DOHH2 (cell line): ENCODE results near the gene PHYHIPL.
A peak's percentile ranks its signal among the peaks of the same experiment; 100 is the strongest.

Experiments
- H3F3A ChIP-seq: fragments of 200-600 bp; sonication (generic), shearing (Covaris generic); 2 replicates; pipeline ENCODE4 v1.6.0; 2016; ENCODE audit warnings: antibody characterized with exemption, mild to moderate bottlenecking; ENCODE audit not compliant: control insufficient read depth, insufficient read depth
- H3K27ac ChIP-seq: fragments of 200-600 bp; sonication (generic); 2 replicates; pipeline ENCODE4 v1.5.1; 2014; ENCODE audit warnings: low read depth, mild to moderate bottlenecking, low read length, moderate library complexity
- H3K27me3 ChIP-seq: fragments of 200-600 bp; sonication (generic); 2 replicates; pipeline ENCODE4 v1.6.1; 2014; ENCODE audit warnings: mild to moderate bottlenecking, low read length, mixed read lengths; ENCODE audit not compliant: control insufficient read depth
- H3K36me3 ChIP-seq: fragments of 200-600 bp; sonication (generic); 2 replicates; pipeline ENCODE4 v1.6.1; 2014; ENCODE audit warnings: mild to moderate bottlenecking, low read length, moderate library complexity, mixed read lengths; ENCODE audit not compliant: control insufficient read depth
- H3K4me1 ChIP-seq: fragments of 200-600 bp; sonication (generic); 2 replicates; pipeline ENCODE4 v1.6.1; 2014; ENCODE audit warnings: mild to moderate bottlenecking, low read length, mixed read lengths; ENCODE audit not compliant: control insufficient read depth
- H3K4me2 ChIP-seq: fragments of 200-600 bp; sonication (generic); 2 replicates; pipeline ENCODE4 v1.6.0; 2014; ENCODE audit warnings: mild to moderate bottlenecking, low read length, moderate library complexity
- H3K4me3 ChIP-seq: fragments of 200-600 bp; sonication (generic); 2 replicates; pipeline ENCODE4 v1.5.1; 2014; ENCODE audit warnings: mild to moderate bottlenecking, low read length, mixed read lengths
- H3K79me2 ChIP-seq: fragments of 200-600 bp; sonication (generic); 2 replicates; pipeline ENCODE4 v1.6.1; 2014; ENCODE audit warnings: mild to moderate bottlenecking, low read length, mixed read lengths; ENCODE audit not compliant: control insufficient read depth
- H3K9me2 ChIP-seq: fragments of 200-600 bp; sonication (generic); replicated peaks from 2 replicates; pipeline ENCODE4 v1.6.1; 2014; ENCODE audit warnings: mild to moderate bottlenecking, low read length, mixed read lengths; ENCODE audit not compliant: control insufficient read depth
- H3K9me3 ChIP-seq: fragments of 200-600 bp; sonication (generic); 2 replicates; pipeline ENCODE4 v1.6.1; 2014; ENCODE audit warnings: antibody characterized with exemption, low read length, mixed read lengths; ENCODE audit not compliant: control insufficient read depth, insufficient read depth
- H4K20me1 ChIP-seq: fragments of 200-600 bp; sonication (generic); 2 replicates; pipeline ENCODE4 v1.6.0; 2014; ENCODE audit warnings: low read depth, mild to moderate bottlenecking, antibody characterized with exemption, low read length, moderate library complexity; ENCODE audit not compliant: control insufficient read depth, insufficient read depth
- CTCF ChIP-seq: fragments of 200-600 bp; sonication (generic); IDR thresholded peaks from one replicate; pipeline ENCODE4 v1.5.1; 2014; ENCODE audit warnings: antibody characterized with exemption, mild to moderate bottlenecking, low read depth, low read length; ENCODE audit not compliant: poor library complexity, severe bottlenecking
- EZH2phosphoT487 ChIP-seq: fragments of 200-600 bp; sonication (generic); IDR thresholded peaks from 2 replicates; pipeline ENCODE4 v1.6.1; 2017; ENCODE audit warnings: borderline replicate concordance, mild to moderate bottlenecking, antibody characterized with exemption, low read length, moderate library complexity, mixed read lengths

PHYHIPL gene

DNA sequence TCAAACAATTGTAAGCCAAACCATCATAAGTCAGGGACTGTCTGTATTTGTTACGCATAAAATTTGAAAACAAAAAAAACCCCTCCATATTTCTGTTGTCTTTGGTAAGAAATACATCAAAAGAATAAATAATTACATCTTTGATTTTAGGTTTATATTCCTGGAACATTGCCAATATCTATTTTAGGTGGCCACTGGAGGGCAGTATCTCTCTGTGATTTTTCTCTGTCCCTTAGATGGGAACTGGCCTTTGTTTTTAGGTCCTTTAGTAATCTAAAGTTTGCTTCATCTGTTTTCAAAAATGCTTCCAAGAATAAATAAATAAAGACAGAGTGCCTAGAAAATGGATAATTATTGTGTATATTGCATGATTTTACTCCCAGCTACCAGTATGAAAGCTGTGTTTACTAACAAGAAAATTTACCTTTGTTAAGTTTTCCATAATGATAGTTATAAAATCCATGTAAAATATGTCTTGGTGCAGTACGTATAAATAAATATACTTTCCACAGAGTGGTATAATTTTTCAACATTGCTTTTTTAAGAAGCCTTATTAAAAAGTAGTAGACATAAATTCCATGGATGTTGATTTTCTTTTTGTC lies 64.2 kb downstream of the PHYHIPL start:
- H3K4me3 ChIP-seq: no peak overlapping the region
- H3K4me1 ChIP-seq: peaks cover 4% of the 10 kb centered on the region
- no peak for TF ChIP-seq EZH2phosphoT487
- peak; percentile 67 for TF ChIP-seq CTCF
- no peak overlapping the region for H3K27ac ChIP-seq
- H3K27me3 ChIP-seq: no peaks in the 10 kb centered on the region
- H3K4me2 ChIP-seq: no peak overlapping the region
- H3F3A ChIP-seq: no peaks in the 10 kb centered on the region
- H3K9me2 ChIP-seq: no peaks in the 10 kb centered on the region
- H3K9me3 ChIP-seq: peaks cover 4% of the 10 kb centered on the region; the same call in 1 of the 2 replicates
- no peaks in the 10 kb centered on the region for H4K20me1 ChIP-seq
- H3K36me3 ChIP-seq: no peaks in the 10 kb centered on the region
- H3K79me2 ChIP-seq: no peaks in the 10 kb centered on the region

GRCh38 chr10:59242057-59242456 lies 65.6 kb downstream of the PHYHIPL start:
- TF ChIP-seq EZH2phosphoT487: no peak
- Histone ChIP-seq H3K27me3 (no peaks in the 10 kb centered on the region), H3K9me3 (peaks cover 4% of the 10 kb centered on the region; the same call in 1 of the 2 replicates), H3K79me2 (no peaks in the 10 kb centered on the region), H3K4me2 (no peak overlapping the region), H3K4me1 (no peaks in the 10 kb centered on the region), H3K4me3 (no peak overlapping the region), H3K9me2 (no peaks in the 10 kb centered on the region), H3F3A (no peaks in the 10 kb centered on the region), H4K20me1 (no peaks in the 10 kb centered on the region), H3K36me3 (no peaks in the 10 kb centered on the region), H3K27ac (no peak overlapping the region)

GRCh38 chr10:59242991-59243390 lies 66.5 kb downstream of the PHYHIPL start:
- TF ChIP-seq EZH2phosphoT487 (no peak), CTCF (no peak)
- no peaks in the 10 kb centered on the region for H4K20me1 ChIP-seq
- H3K36me3 ChIP-seq: no peaks in the 10 kb centered on the region
- no peaks in the 10 kb centered on the region for H3K79me2 ChIP-seq
- H3K9me3 ChIP-seq: peaks cover 4% of the 10 kb centered on the region; the same call in 1 of the 2 replicates
- no peaks in the 10 kb centered on the region for H3K4me1 ChIP-seq
- no peaks in the 10 kb centered on the region for H3F3A ChIP-seq
- no peak overlapping the region for H3K27ac ChIP-seq
- H3K4me2 ChIP-seq: no peak overlapping the region
- H3K27me3 ChIP-seq: no peaks in the 10 kb centered on the region
- H3K9me2 ChIP-seq: no peaks in the 10 kb centered on the region
- no peak overlapping the region for H3K4me3 ChIP-seq

DNA sequence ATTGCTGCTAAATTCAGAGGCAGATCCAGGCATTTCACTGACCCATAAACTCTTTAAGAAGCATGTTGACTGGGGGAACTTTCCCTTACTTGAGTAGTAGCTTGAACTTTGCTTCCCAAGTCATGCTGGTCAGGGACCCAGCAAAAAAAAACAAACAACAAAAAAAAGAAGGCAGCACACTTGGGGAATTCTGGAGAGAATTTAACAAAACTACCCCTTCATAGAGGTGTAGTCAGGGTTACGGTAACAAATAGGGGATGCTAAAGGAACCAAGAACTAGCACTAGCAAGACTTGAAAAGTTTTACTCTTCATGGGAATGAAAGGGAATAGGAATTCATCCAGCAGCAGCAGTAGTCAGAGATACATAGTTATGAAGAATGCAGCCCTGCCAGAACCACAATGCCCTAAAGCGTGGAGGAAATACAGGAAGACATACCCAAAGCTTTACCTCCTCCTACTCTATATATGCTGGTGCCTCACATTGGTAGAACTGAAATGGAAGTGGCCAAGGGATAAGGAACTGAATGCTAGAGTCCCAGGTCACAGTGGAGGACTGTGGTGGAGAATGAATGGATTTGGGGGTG lies 67.3 kb downstream of the PHYHIPL start:
- Histone ChIP-seq H3K79me2 (no peaks in the 10 kb centered on the region), H3K9me2 (no peaks in the 10 kb centered on the region), H3K4me3 (no peak overlapping the region), H4K20me1 (no peaks in the 10 kb centered on the region), H3K27ac (no peak overlapping the region), H3F3A (no peaks in the 10 kb centered on the region), H3K4me2 (no peak overlapping the region), H3K9me3 (peaks cover 4% of the 10 kb centered on the region; the same call in 1 of the 2 replicates), H3K36me3 (no peaks in the 10 kb centered on the region), H3K27me3 (no peaks in the 10 kb centered on the region), H3K4me1 (no peaks in the 10 kb centered on the region)
- TF ChIP-seq CTCF (no peak), EZH2phosphoT487 (no peak)
